Subcutaneous adipose tissue (tissue), 4 donors: ENCODE measurements around the gene TSSC4. TPM values are rescaled to one million over a fixed set of nuclear protein-coding genes. Genes with fewer than 3 reads are reported as not detected.

Experiments
- total RNA-seq, 4 donors: library from RNA; depleted of rRNA; stranded (reverse); fragments of >200 nt; gene quantifications; one replicate each; pipeline ENCODE4 v1.1.0, GENCODE V29; 2016
- TF ChIP-seq, protein P1 (sequence below): fragments of 450-650 bp; IDR thresholded peaks from one replicate; pipeline ENCODE4 v1.5.1; 2016; ENCODE audit warnings: low read depth, mild to moderate bottlenecking, control low read depth, antibody characterized with exemption, moderate library complexity

TSSC4 gene
- total RNA-seq, 4 donors from 2014 or later: 19.5 to 36.0 (median 27.8) TPM

DNA sequence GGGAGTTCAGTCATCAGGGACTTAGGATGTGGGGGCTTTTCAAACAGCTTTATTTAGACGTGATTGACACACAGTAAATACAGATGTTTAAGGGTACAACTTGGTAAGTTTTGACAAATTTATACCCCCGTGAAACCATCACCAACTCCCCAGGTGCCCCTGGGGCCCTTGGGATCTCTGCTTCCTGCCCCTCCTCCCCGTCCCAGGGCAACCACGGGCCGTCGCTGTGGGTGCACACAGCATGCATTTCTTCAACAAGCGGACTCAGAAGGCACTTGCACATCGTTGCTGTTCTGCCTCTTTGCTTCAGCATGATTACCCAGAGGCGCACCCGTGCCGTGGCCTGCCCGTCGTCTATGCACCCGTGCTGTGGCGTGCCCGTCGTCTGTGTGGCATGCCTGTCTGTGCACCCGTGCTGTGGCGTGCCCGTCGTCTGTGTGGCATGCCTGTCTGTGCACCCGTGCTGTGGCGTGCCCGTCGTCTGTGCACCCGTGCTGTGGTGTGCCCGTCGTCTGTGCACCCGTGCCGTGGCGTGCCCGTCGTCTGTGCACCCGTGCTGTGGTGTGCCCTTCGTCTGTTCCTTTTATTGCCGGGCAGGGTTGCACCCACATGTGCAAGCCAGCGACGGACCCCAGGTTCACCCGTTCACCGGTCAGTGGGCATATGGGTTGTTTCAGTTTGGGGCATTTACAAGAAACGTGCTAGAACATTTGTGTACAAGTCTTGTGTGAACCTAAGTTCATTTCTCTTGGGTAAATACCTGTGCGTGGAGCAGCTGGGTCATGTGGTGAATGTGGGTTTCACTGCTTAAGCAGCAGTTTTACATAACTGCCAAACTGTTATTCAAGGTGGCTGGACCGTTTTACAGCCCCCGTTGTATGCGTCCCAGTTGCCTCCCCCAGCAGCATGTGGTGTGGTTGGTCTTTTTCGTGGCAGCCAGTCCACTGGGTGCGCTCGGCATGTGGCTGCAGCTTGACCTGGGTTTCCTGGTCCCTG, 15.1 kb upstream of the TSSC4 start:
- TF ChIP-seq, protein P1, sequence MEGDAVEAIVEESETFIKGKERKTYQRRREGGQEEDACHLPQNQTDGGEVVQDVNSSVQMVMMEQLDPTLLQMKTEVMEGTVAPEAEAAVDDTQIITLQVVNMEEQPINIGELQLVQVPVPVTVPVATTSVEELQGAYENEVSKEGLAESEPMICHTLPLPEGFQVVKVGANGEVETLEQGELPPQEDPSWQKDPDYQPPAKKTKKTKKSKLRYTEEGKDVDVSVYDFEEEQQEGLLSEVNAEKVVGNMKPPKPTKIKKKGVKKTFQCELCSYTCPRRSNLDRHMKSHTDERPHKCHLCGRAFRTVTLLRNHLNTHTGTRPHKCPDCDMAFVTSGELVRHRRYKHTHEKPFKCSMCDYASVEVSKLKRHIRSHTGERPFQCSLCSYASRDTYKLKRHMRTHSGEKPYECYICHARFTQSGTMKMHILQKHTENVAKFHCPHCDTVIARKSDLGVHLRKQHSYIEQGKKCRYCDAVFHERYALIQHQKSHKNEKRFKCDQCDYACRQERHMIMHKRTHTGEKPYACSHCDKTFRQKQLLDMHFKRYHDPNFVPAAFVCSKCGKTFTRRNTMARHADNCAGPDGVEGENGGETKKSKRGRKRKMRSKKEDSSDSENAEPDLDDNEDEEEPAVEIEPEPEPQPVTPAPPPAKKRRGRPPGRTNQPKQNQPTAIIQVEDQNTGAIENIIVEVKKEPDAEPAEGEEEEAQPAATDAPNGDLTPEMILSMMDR: no peak

DNA sequence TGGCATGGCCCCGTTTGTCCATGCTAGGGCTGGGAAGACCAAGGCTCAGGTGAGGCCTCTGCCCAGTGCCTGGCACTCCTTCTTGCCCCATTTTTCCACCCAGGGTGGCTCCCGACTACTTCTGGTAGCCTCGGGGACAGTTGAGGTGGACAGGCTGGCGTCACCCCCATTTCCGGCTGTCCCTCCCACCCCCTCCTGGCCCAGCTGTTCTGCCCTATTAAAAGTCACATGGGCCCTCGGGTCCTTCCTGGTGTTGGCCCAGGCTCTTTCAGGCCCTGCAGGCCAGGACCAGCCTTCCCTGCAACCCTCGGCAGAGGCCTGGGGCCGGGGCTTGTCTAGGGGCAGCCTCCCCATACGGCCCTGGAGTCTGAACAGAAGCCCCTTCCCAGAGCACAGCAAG, 14.0 kb upstream of the TSSC4 start:
- TF ChIP-seq, protein P1: no peak

DNA sequence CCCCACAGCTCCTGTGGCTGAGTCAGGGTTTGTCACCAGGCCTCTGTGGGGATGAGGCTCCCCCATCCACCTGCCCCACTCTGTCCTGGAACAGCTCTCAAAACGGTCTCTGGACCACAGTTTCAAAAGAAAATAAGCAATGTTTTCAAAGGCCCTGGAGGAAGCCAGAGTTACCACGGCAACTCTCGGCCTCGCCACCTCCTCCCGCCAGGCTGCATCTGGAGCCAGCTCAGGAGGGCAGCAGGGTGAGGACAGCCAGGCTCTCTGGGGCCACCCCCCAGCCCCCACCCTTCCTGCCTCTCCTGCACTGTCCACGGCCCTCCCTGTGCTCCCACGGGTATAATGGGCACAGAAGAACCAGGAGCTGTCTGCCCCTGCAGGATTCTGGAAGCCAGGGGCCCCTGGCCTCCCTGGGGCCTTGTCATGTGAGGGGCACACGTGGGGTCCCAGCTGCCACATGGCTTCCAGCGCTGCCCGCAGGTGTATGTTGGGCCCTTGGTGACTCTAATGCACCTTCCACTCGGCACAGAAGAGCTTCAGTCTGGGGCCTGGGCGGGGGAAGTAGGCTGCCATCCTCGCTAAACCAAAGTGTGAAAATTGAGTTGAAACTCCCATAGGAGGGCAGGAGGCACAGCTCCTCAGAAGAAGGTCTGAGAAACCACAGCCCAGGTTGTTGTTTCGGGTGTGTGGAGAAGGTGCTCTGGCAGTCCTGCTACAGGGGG, 13.1 kb upstream of the TSSC4 start:
- TF ChIP-seq, protein P1: no peak

DNA sequence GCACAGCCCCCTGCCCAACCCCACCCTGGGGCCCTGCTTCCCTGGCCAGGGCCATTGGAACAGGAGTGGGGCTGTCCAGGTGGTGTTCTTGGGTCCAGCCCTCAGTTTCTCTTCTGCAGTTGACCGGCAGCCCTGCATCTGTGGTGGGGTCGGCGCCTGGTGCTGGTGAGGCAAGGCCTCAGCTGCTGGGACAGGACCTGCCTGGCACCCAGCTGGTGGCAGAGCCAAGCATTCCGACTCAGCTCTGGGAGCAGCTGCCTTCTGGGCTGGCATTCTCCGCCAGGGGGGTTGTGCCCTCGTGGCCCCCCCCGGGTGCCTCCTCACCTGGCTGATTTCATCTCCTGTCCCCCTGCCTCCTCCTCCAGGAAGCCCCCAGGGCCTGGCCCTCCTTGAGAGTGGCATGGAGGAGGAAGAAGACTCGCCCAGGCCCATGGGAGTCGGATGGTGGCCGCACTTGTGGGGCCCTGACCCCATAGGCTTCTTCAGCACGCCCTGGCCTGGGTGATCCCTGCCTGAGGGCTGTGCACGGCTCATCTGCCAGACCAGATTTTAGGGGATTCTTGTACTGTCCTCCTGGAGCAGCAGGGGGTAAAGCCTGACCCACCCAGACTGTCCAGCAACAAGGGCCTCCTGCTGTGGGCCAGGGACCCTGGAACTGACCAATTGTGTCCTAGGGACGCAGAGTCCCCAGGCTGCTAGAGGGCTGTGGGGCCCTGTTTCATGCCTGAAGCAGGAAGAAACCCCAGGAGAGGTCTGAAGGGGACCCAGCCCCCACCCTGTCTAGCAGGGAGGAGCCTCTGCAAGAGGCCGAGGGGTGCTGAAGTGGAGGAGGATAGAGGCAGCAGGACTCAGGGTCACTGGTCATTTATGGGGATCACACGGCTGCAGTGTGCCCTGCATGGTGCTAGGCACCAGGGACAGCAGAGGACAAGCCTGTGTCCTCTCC, 11.8 kb upstream of the TSSC4 start:
- TF ChIP-seq, protein P1: no peak

DNA sequence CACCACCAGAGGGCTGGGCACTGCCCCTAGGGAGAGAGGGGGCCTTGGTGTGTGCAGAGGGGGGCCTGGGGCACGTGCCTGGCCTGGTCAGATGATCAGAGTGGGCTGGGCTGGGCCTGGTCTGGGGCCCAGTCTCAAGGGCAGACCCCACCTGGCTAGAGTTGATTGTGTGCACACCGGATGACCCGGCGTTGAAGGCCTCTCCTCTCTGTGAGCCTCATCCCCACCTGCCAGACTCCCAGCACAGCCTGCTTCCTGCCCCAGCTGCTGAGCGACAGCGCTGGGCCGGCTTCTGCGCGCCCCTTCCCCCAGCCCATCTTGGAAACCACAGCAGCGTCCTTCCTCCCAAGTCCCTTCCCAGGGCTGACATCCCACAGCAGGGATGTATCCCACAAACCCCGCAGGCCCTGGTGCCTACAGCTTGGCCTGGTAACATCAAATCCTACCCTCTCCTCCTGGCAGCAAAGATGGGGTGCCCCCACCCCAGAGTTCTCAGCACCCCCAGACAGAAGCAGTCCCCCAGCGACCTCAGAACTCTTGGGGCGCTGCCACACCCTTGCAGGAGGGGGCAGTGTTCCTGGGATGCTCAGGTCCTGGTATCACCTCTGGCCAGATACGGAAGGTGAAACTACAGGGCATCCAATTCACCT, 11.0 kb upstream of the TSSC4 start:
- TF ChIP-seq, protein P1: no peak

DNA sequence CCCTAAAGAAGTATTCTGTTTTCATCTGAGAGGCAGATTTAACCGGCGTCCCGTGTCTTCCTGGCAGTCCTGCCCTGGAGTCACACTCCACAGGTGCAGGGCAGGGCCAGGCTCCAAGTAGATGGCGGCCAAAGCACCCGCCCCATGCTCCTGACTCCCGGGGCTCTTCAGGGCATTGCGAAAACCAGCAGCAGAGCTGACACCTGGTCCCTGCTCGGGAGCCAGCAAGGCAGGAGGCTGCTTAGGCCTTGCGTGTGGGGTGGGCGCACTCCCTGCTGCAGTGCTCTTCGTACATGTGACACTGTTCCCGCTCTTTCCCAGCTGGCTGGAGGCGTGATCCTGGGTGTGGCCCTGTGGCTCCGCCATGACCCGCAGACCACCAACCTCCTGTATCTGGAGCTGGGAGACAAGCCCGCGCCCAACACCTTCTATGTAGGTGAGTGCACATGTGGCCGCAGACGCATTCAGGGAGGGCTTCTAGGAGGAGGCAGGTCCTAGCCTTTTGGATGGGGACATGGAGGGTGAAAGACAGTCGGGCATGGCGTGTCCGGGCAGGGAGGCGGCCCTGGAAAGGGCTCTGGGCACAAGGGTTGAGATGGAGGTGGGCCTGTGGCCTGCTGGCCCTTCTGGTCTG, 10.3 kb upstream of the TSSC4 start:
- TF ChIP-seq, protein P1: no peak
